ENCODE measurements around the gene PRKG1.
"Not testable (repeated sequence)": the region's sequence is repeated elsewhere in the genome, so short reads cannot be mapped to it uniquely, and the experiment has no call there.

PRKG1 gene

GRCh38 chr10:51656503-51656902 lies 582.2 kb downstream of the PRKG1 start:
- DNase-seq (ENCODE audit: low read depth) = no peak

GRCh38 chr10:51658000-51658399 lies 583.7 kb downstream of the PRKG1 start:
- DNase-seq (ENCODE audit: low read depth) = no peak

GRCh38 chr10:51659344-51659743 lies 585.1 kb downstream of the PRKG1 start:
- no peak for DNase-seq (ENCODE audit: low read depth)

DNA sequence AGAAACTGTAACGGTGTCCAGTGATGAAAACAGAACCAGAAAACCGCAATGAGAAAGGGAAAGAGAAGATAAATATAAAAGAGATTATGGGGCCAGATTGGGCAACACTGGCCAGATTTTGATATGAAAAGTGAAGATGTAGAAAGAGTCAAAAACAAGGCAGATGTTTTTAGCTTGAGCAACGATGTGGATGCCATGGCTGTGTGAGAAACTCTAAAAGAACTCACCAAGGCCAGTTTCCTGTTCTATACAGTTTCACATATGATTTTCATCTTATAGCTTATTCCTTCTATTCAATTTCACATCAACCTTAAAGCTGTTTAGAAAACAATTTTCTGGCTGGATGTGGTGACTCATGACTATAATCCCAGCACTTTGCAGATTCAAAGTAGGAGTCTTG lies 588.8 kb downstream of the PRKG1 start:
- DNase-seq (ENCODE audit: low read depth) = no peak

DNA sequence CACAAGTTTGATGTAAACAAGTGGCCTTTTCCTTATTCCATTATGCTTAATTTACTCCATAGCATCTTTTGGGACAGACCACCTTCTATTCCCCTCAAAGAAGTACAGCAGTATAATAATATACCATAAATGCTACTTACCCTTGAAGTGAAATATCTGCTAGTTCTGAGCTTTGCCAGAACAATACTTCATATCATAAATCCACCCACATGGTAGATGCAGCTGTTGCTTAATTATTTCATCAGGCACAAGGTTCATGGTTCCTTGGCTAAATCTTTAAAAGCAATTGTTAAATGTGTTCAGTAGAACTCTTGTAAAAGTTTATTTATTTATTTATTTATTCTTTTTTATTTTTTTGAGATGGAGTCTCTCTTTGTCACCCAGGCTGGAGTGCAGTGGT lies 592.2 kb downstream of the PRKG1 start:
- DNase-seq (ENCODE audit: low read depth) = no peak

DNA sequence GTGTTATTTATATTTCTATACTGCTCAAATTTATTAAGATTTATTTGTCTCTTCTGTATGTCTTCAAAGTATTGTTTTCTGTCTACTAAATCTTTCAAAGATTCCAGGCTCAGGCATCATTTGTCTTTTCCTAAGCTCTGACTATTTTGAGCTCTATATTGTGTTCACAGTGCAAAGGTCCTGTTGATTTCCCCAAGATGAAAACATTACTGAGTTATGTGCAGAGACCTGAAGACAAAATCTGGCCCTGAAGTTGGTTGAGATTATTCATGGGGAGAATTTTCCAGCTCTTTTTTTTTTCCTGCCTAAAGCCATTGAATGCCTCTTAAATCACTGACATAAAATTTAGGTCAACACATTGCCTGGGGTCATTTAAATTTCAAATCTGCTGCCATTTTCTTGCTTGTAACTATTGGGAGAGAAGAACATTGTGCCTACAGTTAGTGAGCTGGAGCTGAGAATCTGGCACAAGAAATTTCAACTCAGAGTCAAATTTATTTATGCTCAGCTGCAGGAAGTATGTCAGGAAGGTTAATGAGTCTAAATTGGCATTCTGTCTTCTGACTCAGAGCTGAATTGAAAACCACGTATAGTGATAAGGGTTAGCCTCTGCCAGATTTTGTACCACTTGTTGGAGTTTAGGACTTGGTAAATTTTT lies 593.5 kb downstream of the PRKG1 start:
- DNase-seq (ENCODE audit: low read depth) = no peak

- no peak for DNase-seq (ENCODE audit: low read depth)
Observed at GRCh38 chr10:51668336-51668689, 594.0 kb downstream of the PRKG1 start.

DNA sequence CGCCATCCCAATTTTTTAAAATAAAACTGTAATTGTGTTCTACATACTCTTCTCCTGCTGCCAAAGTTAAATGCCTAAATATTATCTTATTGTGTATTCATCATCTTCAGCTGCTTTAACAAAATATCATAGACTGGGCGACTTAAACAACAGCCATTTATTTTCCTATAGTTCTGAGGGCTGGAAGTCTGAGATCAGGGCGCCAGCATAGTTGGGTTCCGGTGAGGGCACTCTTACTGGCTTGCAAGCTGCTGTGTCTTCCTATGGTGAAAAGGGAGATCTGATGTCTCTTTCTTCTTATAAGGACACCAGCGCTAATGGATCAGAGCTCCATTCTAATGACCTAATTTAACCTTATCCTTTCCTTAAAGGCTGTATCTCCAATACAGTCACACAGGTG lies 594.8 kb downstream of the PRKG1 start:
- no peak for DNase-seq (ENCODE audit: low read depth)

- DNase-seq (ENCODE audit: low read depth) = no peak
Observed at GRCh38 chr10:51672039-51672535, 597.8 kb downstream of the PRKG1 start.

- DNase-seq (ENCODE audit: low read depth) = no peak
Observed at GRCh38 chr10:51675088-51675487, 600.8 kb downstream of the PRKG1 start.

- no peak for DNase-seq (ENCODE audit: low read depth)
Observed at GRCh38 chr10:51679841-51680240, 605.6 kb downstream of the PRKG1 start.

DNA sequence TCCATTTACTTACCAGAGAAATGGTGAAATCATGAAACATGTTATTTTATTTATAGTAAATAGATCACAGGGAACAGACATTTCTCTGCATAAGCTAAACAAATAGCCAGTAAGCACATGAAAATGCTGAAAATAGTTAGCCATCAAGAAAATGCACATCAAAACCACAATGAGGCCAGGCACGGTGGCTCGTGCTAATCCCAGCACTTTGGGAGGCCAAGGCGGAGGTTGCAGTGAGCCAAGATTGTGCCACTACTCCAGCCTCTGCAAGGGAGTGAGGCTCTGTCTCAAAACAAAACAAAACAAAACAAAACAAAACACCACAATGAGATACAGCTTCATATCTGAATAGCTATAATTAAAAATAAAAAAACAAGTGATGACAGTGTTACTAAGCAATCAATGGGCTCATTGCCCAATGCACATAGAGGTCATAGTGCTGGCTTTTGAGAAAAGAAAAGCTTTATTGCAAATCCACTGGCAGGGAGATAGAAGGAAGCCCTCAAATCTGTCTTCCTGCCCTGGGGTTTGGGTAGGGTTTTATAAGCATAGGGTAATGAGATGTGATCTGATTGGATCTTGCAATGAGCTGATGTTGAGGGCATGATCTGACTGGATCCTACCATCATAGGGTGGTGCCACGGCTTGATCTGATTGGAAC lies 608.9 kb downstream of the PRKG1 start:
- no peak for DNase-seq (ENCODE audit: low read depth)

DNA sequence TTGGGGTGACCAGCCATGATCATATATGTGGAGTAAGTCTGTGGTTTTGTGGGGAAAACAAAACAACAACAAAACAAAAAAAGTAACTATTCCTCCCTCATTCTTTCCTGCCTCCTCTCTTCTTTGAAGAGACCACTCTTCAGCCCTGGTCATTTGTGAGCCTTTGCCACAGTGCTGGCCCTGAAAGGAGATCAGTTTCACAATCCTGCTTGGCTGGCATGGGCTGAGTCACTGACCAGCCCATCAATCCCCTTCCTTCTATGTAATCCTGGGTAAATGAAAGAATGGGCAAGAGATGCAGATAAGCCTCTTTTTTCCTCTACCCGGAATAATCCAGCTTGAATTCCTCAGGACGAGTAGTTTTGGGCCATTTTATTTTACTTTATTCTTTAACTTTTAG lies 611.5 kb downstream of the PRKG1 start:
- no peak for DNase-seq (ENCODE audit: low read depth)

- DNase-seq (ENCODE audit: low read depth) = no peak
Observed at GRCh38 chr10:51687296-51687695, 613.0 kb downstream of the PRKG1 start.

DNA sequence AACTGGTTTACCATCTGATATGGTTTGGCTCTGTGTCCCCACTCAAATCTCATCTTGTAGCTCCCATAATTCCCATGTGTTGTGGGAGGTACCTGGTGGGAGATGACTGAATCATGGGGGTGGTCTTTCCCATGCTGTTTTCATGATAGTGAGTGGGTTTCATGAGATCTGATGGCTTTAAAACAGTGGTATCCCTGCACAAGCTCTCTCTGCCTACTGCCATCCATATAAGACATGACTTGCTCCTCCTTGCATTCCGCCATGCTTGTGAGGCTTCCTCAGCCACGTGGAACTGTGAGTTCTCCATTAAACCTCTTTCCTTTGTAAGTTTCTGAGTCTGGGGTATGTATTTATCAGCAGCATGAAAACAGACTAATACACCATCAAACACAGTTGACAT lies 614.5 kb downstream of the PRKG1 start:
- DNase-seq (ENCODE audit: low read depth) = not testable (repeated sequence)

- DNase-seq (ENCODE audit: low read depth) = no peak
Observed at GRCh38 chr10:51689536-51689935, 615.2 kb downstream of the PRKG1 start.

DNA sequence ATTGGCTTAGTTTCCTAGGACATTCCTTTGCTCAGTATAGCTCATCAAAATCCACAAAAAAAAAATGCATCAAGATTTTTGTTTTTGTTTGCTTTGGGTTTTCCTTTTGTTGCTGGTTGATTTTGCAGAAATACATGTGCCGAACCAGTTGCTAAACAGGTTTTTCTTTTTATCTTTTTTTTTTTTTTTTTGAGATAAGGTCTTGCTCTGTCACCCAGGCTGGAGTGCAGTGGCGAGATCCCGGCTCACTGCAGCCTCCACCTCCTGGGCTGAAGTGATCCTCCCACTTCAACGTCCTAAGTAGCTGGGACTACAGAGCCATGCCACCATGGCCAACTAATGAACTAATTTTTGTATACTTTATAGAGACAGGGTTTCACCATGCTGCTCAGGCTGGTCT lies 616.8 kb downstream of the PRKG1 start:
- DNase-seq (ENCODE audit: low read depth) = no peak

- DNase-seq (ENCODE audit: low read depth) = no peak
Observed at GRCh38 chr10:51694086-51694768, 619.9 kb downstream of the PRKG1 start.

- no peak for DNase-seq (ENCODE audit: low read depth)
Observed at GRCh38 chr10:51696251-51696650, 622.0 kb downstream of the PRKG1 start.

DNA sequence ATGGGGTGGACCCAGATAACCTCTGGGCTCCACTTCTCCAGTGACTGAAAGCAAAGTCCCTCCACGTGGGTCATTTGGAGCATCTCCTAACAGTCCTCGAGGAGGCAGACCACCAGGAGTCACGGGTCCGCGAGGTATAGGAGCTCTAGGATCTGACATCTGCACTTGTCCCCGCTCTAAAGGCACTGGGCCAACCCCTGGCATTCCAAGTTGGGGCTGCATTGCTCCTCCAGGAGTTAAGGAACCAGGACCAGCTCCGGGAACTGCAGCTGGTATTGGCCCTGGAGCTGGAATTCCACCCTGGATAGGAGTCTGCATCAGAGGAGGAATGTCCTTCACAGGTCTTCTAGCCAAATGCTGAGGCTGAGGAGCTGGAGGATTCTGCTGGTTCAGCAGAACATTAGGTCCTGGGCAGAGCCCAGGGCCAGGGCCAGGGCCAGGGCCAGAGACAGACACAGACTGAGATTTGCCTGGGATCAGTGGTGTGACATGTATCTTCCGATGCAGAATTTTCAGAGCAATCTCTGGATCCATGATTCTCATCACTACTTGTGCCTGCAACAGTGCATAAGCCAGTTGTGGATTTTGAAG lies 624.3 kb downstream of the PRKG1 start:
- no peak for DNase-seq (ENCODE audit: low read depth)

GRCh38 chr10:51699145-51699474 lies 624.8 kb downstream of the PRKG1 start:
- DNase-seq (ENCODE audit: low read depth) = no peak

DNA sequence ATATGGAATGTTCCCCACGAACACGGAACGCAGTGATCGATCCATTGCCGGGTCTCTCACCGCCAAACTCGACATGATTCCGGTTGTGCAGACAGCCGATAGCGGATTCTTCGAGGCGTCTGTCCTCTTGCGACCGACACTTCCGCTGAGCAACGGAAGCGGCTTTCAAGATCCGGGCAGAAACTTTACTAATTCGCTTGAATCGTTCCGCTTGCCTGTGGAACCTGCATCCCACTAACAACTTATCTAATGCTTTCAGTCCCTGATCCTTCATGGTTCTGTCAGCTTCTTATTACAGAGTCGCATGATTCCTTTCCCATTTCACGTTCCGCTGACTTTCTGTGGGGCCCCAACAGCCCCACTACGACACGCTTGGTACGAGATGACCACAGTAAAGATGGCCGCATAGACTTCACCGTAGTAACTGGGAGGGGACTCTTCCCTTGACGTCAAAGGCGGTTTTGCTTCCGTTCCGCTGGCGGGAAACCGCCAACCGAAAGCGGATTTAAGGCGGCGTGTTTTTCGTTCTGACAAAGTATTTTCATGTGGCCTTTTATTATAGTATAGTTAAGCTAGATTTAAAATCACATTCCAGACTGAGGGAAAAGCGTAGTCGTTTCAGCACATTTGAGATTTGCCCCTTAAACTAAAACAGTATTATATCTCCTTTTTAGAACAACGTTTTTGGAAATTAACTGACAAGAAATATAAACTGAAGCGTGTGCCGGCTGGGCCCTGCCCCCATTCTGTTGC lies 625.4 kb downstream of the PRKG1 start, which contains the start of gene CSTF2T:
Gene CSTF2T, minus strand, starts transcription at position 121 of the 753 bp plus-strand sequence. Its CDS starts 46 bp downstream, at position 75.
- peak; percentile 83 for DNase-seq (ENCODE audit: low read depth)

Measured in T-helper 22 cell (primary cell).